Activated CD4-positive, alpha-beta T cell treated with anti-CD3 and anti-CD28 coated beads, Interleukin-2, amount 10 ng/mL, durations not matched to agents 7 days and 5 days (primary cell): ENCODE measurements around the gene ZFP92. TPM values are rescaled to one million over a fixed set of nuclear protein-coding genes. Genes with fewer than 3 reads are reported as not detected.

ENCODE experiments used
- CTCF ChIA-PET: fragments of 350-600 bp; sonication (Branson Sonifier 250); formaldehyde crosslinking; loops from one replicate; lab custom pipeline; 2021; ENCODE audit warnings: antibody characterized with exemption; lab: Charles Lee
- POLR2A ChIA-PET: fragments of 350-600 bp; sonication (Branson Sonifier 250); formaldehyde crosslinking; loops from one replicate; lab custom pipeline; 2021; ENCODE audit warnings: antibody characterized with exemption; lab: Charles Lee
- DNase-seq: peaks from one replicate; pipeline ENCODE4 v3.0.0-alpha.2; 2020
- H3K27ac Mint-ChIP-seq: one replicate; pipeline ENCODE4 v1.8.0; 2021; ENCODE audit warnings: mild to moderate bottlenecking, moderate library complexity, mixed read lengths
- H3K27me3 Mint-ChIP-seq: one replicate; pipeline ENCODE4 v1.8.0; 2021; ENCODE audit warnings: mixed read lengths
- H3K36me3 Mint-ChIP-seq: one replicate; pipeline ENCODE4 v1.8.0; 2021; ENCODE audit warnings: low read depth, mixed read lengths
- H3K4me1 Mint-ChIP-seq: one replicate; pipeline ENCODE4 v1.8.0; 2021; ENCODE audit warnings: mixed read lengths
- H3K4me3 Mint-ChIP-seq: one replicate; pipeline ENCODE4 v1.8.0; 2021; ENCODE audit warnings: mild to moderate bottlenecking, moderate library complexity, mixed read lengths
- H3K9me3 Mint-ChIP-seq: one replicate; pipeline ENCODE4 v1.8.0; 2021; ENCODE audit warnings: mixed read lengths
- total RNA-seq, 2 experiments: library from RNA; stranded (reverse); gene quantifications; one replicate each; pipeline ENCODE4 v1.2.3, GENCODE V29; 2021

Gene ZFP92
- total RNA-seq, 2 experiments from 2014 or later: 0.52 to 0.60 TPM

DNA sequence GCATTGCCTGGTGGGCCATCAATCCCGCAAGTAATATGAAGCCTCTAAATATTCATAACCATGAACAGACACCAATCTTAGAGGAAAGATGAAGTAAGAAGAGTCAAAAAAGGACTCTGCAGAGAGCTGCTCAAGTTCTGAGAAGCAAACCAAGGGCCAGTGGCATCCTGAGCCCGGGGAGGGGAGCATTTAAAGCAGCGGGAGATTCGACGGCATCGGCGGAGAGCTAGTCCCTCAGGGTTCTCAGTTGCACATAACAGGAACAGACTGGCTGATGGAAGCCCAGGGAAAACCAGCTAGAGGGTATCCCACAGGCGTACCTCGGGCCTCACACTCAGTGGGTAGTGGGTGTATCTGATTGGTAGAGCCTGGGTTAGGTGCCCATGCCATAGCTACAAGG, 5.3 kb upstream of the ZFP92 start:
- DNase-seq: no peak
- Mint-ChIP-seq H3K27ac (no peak overlapping the region), H3K36me3 (no peaks in the 10 kb centered on the region), H3K4me3 (no peak overlapping the region), H3K27me3 (peaks cover 13% of the 10 kb centered on the region), H3K4me1 (no peaks in the 10 kb centered on the region), H3K9me3 (no peaks in the 10 kb centered on the region)
- POLR2A ChIA-PET: no interaction called here
- CTCF ChIA-PET: interaction anchor here (0.5 to 1.1 kb wide), 2 partner anchors 23 to 447 kb away, joined by 3 read pairs; no protein-coding TSS in a partner anchor

DNA sequence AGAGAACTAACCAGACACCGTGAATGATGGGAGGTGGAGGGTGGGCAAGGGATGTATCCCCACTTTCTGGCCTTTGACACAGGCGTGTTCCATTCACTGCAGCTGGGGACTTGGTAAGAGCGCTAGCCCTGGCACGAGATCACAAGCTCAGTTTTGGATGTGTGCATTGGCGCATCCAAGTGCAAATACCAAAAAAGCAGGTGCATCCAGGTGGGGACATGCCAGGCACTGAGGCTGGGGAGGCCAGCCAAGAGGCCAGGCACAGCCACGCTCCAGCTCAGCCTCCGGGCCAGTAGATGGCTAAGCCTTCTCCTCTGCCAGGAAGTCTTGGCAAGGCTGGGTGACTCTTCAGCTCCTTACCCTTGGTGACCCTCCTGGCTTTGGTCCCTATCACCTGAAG, 4.4 kb upstream of the ZFP92 start:
- ChIA-PET CTCF (interaction anchor here (1.1 kb wide), 1 partner anchor 22 kb away, joined by 3 read pairs; no protein-coding TSS in a partner anchor), POLR2A (no interaction called here)
- peaks cover 1% of the 10 kb centered on the region for H3K4me1 Mint-ChIP-seq
- DNase-seq: no peak
- no peak overlapping the region for H3K4me3 Mint-ChIP-seq
- peaks cover 14% of the 10 kb centered on the region for H3K27me3 Mint-ChIP-seq
- no peaks in the 10 kb centered on the region for H3K36me3 Mint-ChIP-seq
- no peak overlapping the region for H3K27ac Mint-ChIP-seq
- H3K9me3 Mint-ChIP-seq: no peaks in the 10 kb centered on the region

DNA sequence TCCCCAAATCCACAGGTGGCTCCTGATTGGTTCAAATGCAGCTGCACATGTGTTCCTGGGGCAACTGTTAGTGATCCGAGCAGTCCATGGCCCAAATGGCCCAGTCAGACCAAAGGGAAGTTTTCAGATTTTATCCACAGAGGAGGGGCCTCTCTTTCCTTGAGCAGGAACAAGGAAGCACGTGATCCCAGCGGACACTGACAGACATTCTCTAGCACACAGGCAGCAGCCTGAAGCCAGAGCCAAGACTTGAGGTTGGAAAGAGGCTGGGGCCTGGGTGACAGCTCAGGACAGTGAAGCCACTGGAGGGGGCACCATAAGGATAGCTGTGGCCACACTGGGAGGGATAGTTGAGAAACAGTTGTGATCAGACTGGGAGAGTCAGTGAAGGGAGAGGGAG, 3.5 kb upstream of the ZFP92 start:
- peaks cover 7% of the 10 kb centered on the region for H3K4me1 Mint-ChIP-seq
- H3K36me3 Mint-ChIP-seq: no peaks in the 10 kb centered on the region
- no peak overlapping the region for H3K27ac Mint-ChIP-seq
- CTCF ChIA-PET: no interaction called here
- H3K9me3 Mint-ChIP-seq: no peaks in the 10 kb centered on the region
- POLR2A ChIA-PET: no interaction called here
- DNase-seq: no peak
- H3K27me3 Mint-ChIP-seq: peaks cover 17% of the 10 kb centered on the region
- no peak overlapping the region for H3K4me3 Mint-ChIP-seq

DNA sequence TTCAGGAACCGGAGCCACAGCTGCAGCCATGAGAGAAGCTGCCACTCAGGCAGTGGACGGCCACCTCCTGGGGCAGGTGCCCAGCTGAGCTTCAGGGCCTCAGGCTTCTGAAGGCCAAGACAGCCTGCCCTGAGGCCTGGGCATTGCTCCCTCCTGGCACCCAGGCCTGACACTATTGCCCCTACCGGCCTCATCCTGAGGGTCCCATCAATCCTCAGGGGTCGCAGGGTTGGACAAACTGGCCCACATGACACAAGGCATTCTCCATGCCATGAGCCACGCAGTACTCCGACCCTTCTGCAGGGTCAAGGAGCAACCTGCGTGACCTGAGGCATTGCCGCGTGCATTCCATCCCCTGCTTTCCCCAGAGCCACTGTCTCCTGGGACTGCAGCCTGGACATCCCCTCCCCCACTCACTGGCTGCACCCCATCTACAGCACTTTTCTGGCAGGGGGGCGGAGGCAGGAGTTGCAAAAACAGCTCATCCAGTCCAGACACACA, 3.0 kb upstream of the ZFP92 start:
- no peaks in the 10 kb centered on the region for H3K36me3 Mint-ChIP-seq
- H3K27me3 Mint-ChIP-seq: peaks cover 15% of the 10 kb centered on the region
- ChIA-PET POLR2A (no interaction called here), CTCF (no interaction called here)
- peaks cover 7% of the 10 kb centered on the region for H3K4me1 Mint-ChIP-seq
- H3K27ac Mint-ChIP-seq: no peak overlapping the region
- no peak overlapping the region for H3K4me3 Mint-ChIP-seq
- H3K9me3 Mint-ChIP-seq: no peaks in the 10 kb centered on the region
- no peak for DNase-seq

DNA sequence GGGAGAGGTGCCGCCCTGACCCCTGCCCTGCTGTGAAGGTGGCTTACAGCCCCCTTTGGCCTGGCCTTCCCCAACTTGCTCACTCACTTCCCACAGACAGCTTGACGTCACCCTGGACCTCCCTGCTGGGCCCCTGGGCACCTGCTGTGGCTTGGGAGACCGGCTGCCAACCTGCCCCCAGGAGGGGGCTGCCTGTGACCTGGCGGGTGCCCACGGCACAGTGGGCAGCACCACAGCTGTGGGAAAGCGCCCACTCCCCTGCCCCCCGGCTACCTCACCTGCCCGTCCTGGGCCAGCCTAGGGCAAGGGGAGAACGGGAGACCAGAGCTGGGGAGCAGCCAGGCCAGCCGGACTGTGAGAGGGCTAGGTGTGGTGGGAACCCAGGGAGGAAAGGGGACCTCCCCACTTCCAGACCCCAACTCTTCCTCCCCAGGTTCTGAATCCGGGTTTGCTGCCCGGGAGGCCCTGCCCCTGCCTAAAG, 2.4 kb upstream of the ZFP92 start:
- POLR2A ChIA-PET: no interaction called here
- H3K36me3 Mint-ChIP-seq: no peaks in the 10 kb centered on the region
- CTCF ChIA-PET: no interaction called here
- peaks cover 12% of the 10 kb centered on the region for H3K27me3 Mint-ChIP-seq
- H3K4me1 Mint-ChIP-seq: peaks cover 7% of the 10 kb centered on the region
- no peak overlapping the region for H3K27ac Mint-ChIP-seq
- no peak for DNase-seq
- H3K9me3 Mint-ChIP-seq: no peaks in the 10 kb centered on the region
- no peak overlapping the region for H3K4me3 Mint-ChIP-seq

- Mint-ChIP-seq H3K27me3 (peaks cover 11% of the 10 kb centered on the region), H3K9me3 (no peaks in the 10 kb centered on the region), H3K27ac (no peak overlapping the region), H3K4me1 (peaks cover 7% of the 10 kb centered on the region), H3K36me3 (no peaks in the 10 kb centered on the region), H3K4me3 (no peak overlapping the region)
- POLR2A ChIA-PET: no interaction called here
- CTCF ChIA-PET: no interaction called here
- no peak for DNase-seq
These were observed 1.7 kb upstream of the ZFP92 start for GRCh38 chrX:153409414-153410101.

GRCh38 chrX:153410373-153410772, 899 bp upstream of the ZFP92 start:
- Mint-ChIP-seq H3K4me3 (no peak overlapping the region), H3K4me1 (peaks cover 7% of the 10 kb centered on the region), H3K27me3 (peaks cover 9% of the 10 kb centered on the region), H3K9me3 (no peaks in the 10 kb centered on the region), H3K27ac (no peak overlapping the region), H3K36me3 (no peaks in the 10 kb centered on the region)
- ChIA-PET CTCF (no interaction called here), POLR2A (no interaction called here)
- DNase-seq: no peak

DNA sequence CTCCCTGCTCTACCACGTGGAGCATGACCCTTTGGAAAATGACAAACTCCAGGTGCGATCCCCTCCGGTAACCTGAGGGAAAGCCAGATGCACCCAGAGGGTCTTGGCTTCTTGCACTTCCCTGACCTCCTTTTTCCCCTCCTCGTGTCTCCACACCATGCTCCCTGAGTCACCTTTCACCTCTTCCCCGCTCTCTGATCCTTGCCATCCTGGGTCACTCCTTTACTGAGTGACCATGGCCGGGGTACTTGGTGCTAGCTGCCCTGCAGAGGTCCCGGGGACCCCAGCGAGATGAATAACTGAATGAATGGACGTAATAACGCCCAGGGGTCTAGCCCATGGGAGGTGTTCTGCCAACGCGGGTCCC, 401 bp upstream of the ZFP92 start:
- no peak overlapping the region for H3K27ac Mint-ChIP-seq
- CTCF ChIA-PET: no interaction called here
- H3K9me3 Mint-ChIP-seq: no peaks in the 10 kb centered on the region
- POLR2A ChIA-PET: no interaction called here
- H3K4me1 Mint-ChIP-seq: peaks cover 7% of the 10 kb centered on the region
- H3K36me3 Mint-ChIP-seq: no peaks in the 10 kb centered on the region
- peaks cover 9% of the 10 kb centered on the region for H3K27me3 Mint-ChIP-seq
- H3K4me3 Mint-ChIP-seq: peak overlapping the region; percentile 37
- no peak for DNase-seq

- H3K27ac Mint-ChIP-seq: no peak overlapping the region
- CTCF ChIA-PET: no interaction called here
- H3K4me1 Mint-ChIP-seq: peaks cover 7% of the 10 kb centered on the region
- POLR2A ChIA-PET: no interaction called here
- H3K36me3 Mint-ChIP-seq: no peaks in the 10 kb centered on the region
- no peak for DNase-seq
- H3K9me3 Mint-ChIP-seq: no peaks in the 10 kb centered on the region
- H3K27me3 Mint-ChIP-seq: peaks cover 9% of the 10 kb centered on the region
- peak overlapping the region; percentile 30 for H3K4me3 Mint-ChIP-seq
These were observed 809 bp downstream of the ZFP92 start for GRCh38 chrX:153411988-153412574.

- ChIA-PET CTCF (interaction anchor here (1.8 kb wide), 1 partner anchor 27 kb away, joined by 4 read pairs; no protein-coding TSS in a partner anchor), POLR2A (no interaction called here)
- Mint-ChIP-seq H3K27ac (no peak overlapping the region), H3K36me3 (no peaks in the 10 kb centered on the region), H3K4me3 (no peak overlapping the region), H3K4me1 (peaks cover 7% of the 10 kb centered on the region), H3K9me3 (no peaks in the 10 kb centered on the region), H3K27me3 (peaks cover 9% of the 10 kb centered on the region)
- DNase-seq: no peak
These were observed 1.8 kb downstream of the ZFP92 start for GRCh38 chrX:153412746-153413720.

GRCh38 chrX:153413731-153414130, 2.5 kb downstream of the ZFP92 start:
- no peak overlapping the region for H3K27ac Mint-ChIP-seq
- ChIA-PET POLR2A (no interaction called here), CTCF (interaction anchor here (0.6 to 1.8 kb wide), 3 partner anchors 20 to 27 kb away, joined by 3 to 4 read pairs (median 4); no protein-coding TSS in a partner anchor)
- no peak for DNase-seq
- peaks cover 7% of the 10 kb centered on the region for H3K4me1 Mint-ChIP-seq
- no peak overlapping the region for H3K4me3 Mint-ChIP-seq
- peaks cover 9% of the 10 kb centered on the region for H3K27me3 Mint-ChIP-seq
- no peaks in the 10 kb centered on the region for H3K9me3 Mint-ChIP-seq
- no peaks in the 10 kb centered on the region for H3K36me3 Mint-ChIP-seq

- CTCF ChIA-PET: interaction anchor here (1.4 to 1.8 kb wide), 2 partner anchors 18 to 25 kb away, joined by 4 read pairs; no protein-coding TSS in a partner anchor
- peaks cover 7% of the 10 kb centered on the region for H3K4me1 Mint-ChIP-seq
- H3K27me3 Mint-ChIP-seq: peaks cover 9% of the 10 kb centered on the region
- DNase-seq: no peak
- no peaks in the 10 kb centered on the region for H3K36me3 Mint-ChIP-seq
- H3K9me3 Mint-ChIP-seq: no peaks in the 10 kb centered on the region
- H3K4me3 Mint-ChIP-seq: no peak overlapping the region
- H3K27ac Mint-ChIP-seq: no peak overlapping the region
- POLR2A ChIA-PET: no interaction called here
These were observed 3.7 kb downstream of the ZFP92 start for GRCh38 chrX:153414856-153415510.
